K562 (cell line): ENCODE measurements around the gene PLPPR1. TPM values are rescaled to one million over a fixed set of nuclear protein-coding genes. Genes with fewer than 3 reads are reported as not detected.

Experiments used
- ATAC-seq: fragments of 200-7000 bp; cut with Tn5 transposase; 3 replicates; pipeline ENCODE4 v1.9.1; 2020; ENCODE audit warnings: moderate library complexity
- BruUV-seq: library from RNA; stranded (reverse); fragments of 400-500 nt; replicated peaks from 2 replicates; lab custom pipeline; 2021; lab: Mats Ljungman, UMichigan
- CTCF ChIA-PET: fragments of 300-600 bp; formaldehyde crosslinking; extraction: SDS; loops from one replicate; lab custom pipeline; 2021; ENCODE audit warnings: low intra/inter-chr PET ratio; lab: Yijun Ruan, JAX
- POLR2A ChIA-PET: fragments of 300-600, 350-650 bp; sonication (Branson Sonifier 250); formaldehyde crosslinking; extraction: SDS; loops from one replicate; lab custom pipeline; 2021; ENCODE audit warnings: antibody characterized with exemption, inconsistent platforms; lab: Yijun Ruan, JAX
- DNase-seq, 4 experiments: peaks; one replicate each; pipeline versions ENCODE4 v3.0.0 to v3.0.0-alpha.2; 2011 to 2018; ENCODE audit warnings: low spot score in 3 of 4, mixed read lengths in 3 of 4; ENCODE audit errors: extremely low read depth in 1 of 4
- FAIRE-seq: peaks from 2 replicates; lab custom pipeline; 2011; peaks lifted over from hg19 to GRCh38; lab: Jason Lieb, UNC
- H2AFZ ChIP-seq: 2 replicates; pipeline ENCODE4 v1.6.0; 2011; ENCODE audit warnings: low read depth, low read length, control low read depth, inconsistent platforms
- H3K27ac ChIP-seq: fragments of 200-600 bp; 3 replicates; pipeline ENCODE4 v1.8.0; 2011; ENCODE audit warnings: low read depth, mild to moderate bottlenecking, control low read depth, inconsistent platforms, low read length, moderate library complexity, mixed read lengths; ENCODE audit errors: extremely low read depth
- H3K27me3 ChIP-seq, 2 experiments: fragments of 300-600 bp in 1 of 2; 2 replicates in 1 of 2; 3 replicates in 1 of 2; pipeline versions ENCODE4 v1.6.0 to v1.8.0; 2011; ENCODE audit warnings: inconsistent platforms in 2 of 2, low read length in 2 of 2, mild to moderate bottlenecking in 1 of 2, mixed read lengths in 1 of 2, moderate library complexity in 1 of 2; ENCODE audit not compliant: control insufficient read depth in 2 of 2, insufficient read depth in 2 of 2
- H3K36me3 ChIP-seq: fragments of 300-600 bp; 3 replicates; pipeline ENCODE4 v1.8.0; 2011; ENCODE audit warnings: mild to moderate bottlenecking, low read length, inconsistent platforms; ENCODE audit not compliant: control insufficient read depth, insufficient read depth
- H3K4me1 ChIP-seq, 2 experiments: fragments of 200-600 bp in 1 of 2; replicated peaks in 1 of 2; 2 replicates in 1 of 2; 3 replicates in 1 of 2; pipeline versions ENCODE4 v1.5.1 to v1.8.0; 2011; ENCODE audit warnings: inconsistent platforms in 2 of 2, low read length in 2 of 2, mild to moderate bottlenecking in 1 of 2, mixed read lengths in 1 of 2, moderate library complexity in 1 of 2; ENCODE audit not compliant: control insufficient read depth in 2 of 2, insufficient read depth in 2 of 2
- H3K4me2 ChIP-seq: 2 replicates; pipeline ENCODE4 v1.6.1; 2011; ENCODE audit warnings: low read length, control low read depth, inconsistent platforms, mixed read lengths; ENCODE audit not compliant: insufficient read depth
- H3K4me3 ChIP-seq: fragments of 200-600 bp; sonication (generic), shearing (Covaris generic); 2 replicates; pipeline ENCODE4 v1.5.1; 2016; ENCODE audit warnings: control low read depth, inconsistent platforms
- H3K79me2 ChIP-seq: fragments of 200-600 bp; 3 replicates; pipeline ENCODE4 v1.8.0; 2011; ENCODE audit warnings: low read length, inconsistent platforms; ENCODE audit not compliant: control insufficient read depth, insufficient read depth
- H3K9ac ChIP-seq, 2 experiments: 2 replicates each; pipeline versions ENCODE4 v1.6.0 to v1.6.1; 2011; ENCODE audit warnings: low read depth in 2 of 2, low read length in 2 of 2, control low read depth in 1 of 2, inconsistent platforms in 1 of 2, mild to moderate bottlenecking in 1 of 2, mixed read lengths in 1 of 2; ENCODE audit not compliant: insufficient read depth in 1 of 2
- H3K9me1 ChIP-seq: one replicate; pipeline ENCODE4 v1.6.0; 2011; ENCODE audit warnings: inconsistent platforms, mild to moderate bottlenecking, low read length, moderate library complexity; ENCODE audit not compliant: control insufficient read depth, insufficient read depth
- H3K9me3 ChIP-seq: replicated peaks from 2 replicates; pipeline ENCODE4 v1.5.1; 2011; ENCODE audit warnings: low read depth, low read length, inconsistent platforms; ENCODE audit not compliant: control insufficient read depth, insufficient read depth
- H4K20me1 ChIP-seq: replicated peaks from 2 replicates; pipeline ENCODE4 v1.6.1; 2011; ENCODE audit warnings: low read length, inconsistent platforms, mixed read lengths; ENCODE audit not compliant: control insufficient read depth, insufficient read depth
- EWSR1 ChIP-seq: fragments of 450-650 bp; IDR thresholded peaks from 2 replicates; pipeline ENCODE4 v1.6.1; 2018; ENCODE audit warnings: borderline replicate concordance, mild to moderate bottlenecking, low read depth, moderate library complexity; ENCODE audit not compliant: partially characterized antibody
- NR3C1 ChIP-seq: sonication (generic); formaldehyde crosslinking; IDR thresholded peaks from 2 replicates; pipeline ENCODE4 v1.8.1; 2022; ENCODE audit warnings: missing genetic modification reagents
- PTTG1 ChIP-seq: fragments of 450-650 bp; IDR thresholded peaks from 2 replicates; pipeline ENCODE4 v1.6.1; 2016; ENCODE audit warnings: low read depth, mild to moderate bottlenecking, missing genetic modification characterization, missing compliant biosample characterization
- SIN3B ChIP-seq: fragments of 450-650 bp; IDR thresholded peaks from 2 replicates; pipeline ENCODE4 v1.6.1; 2017; ENCODE audit warnings: low read depth, mild to moderate bottlenecking, moderate library complexity
- ZNF830 ChIP-seq: fragments of 250-450 bp; sonication (Bioruptor Pico); IDR thresholded peaks from 2 replicates; pipeline ENCODE4 v1.5.0; 2021; ENCODE audit warnings: mild to moderate bottlenecking
- WGBS: fragments of 100-300 bp; shearing (Covaris generic); methylation state at CpG from one replicate; pipeline ENCODE4 v1.1.6; 2016; ENCODE audit warnings: low coverage, mixed read lengths; ENCODE audit not compliant: insufficient coverage; ENCODE audit errors: missing lambda C conversion rate; 5-methylcytosine and 5-hydroxymethylcytosine counted together
- in situ Hi-C: fragments of 300-500 bp; cut with MboI; formaldehyde crosslinking; loops from 4 replicates; pipeline ENCODE4 v1.15.0; 2018; ENCODE audit warnings: inconsistent platforms, mixed read lengths
- intact Hi-C: fragments of 100-400 bp; cut with micrococcal nuclease; formaldehyde crosslinking; loops from 2 replicates; pipeline ENCODE4 v1.14.2; 2022
- polyA plus RNA-seq, 8 experiments: library from polyadenylated mRNA; depleted of rRNA in 4 of 8; stranded (reverse) in 5 of 8; unstranded in 3 of 8; fragments of >200 nt; fragmentation: Nextera tagmentation in 2 of 8; fragmentation: Illumina TruSeq in 1 of 8; extraction: Ambion mirVana in 2 of 8; extraction: Trizol in 1 of 8; gene quantifications; 2 replicates each; pipeline versions ENCODE4 v1.2.1 to v1.2.3, GENCODE V29; 2011 to 2014; ENCODE audit warnings: inconsistent platforms in 1 of 8, missing spikeins in 1 of 8
- total RNA-seq, 7 experiments: library from RNA; depleted of rRNA in 6 of 7; stranded (reverse); fragments of >200 nt in 6 of 7; fragmentation: Illumina TruSeq in 2 of 7; extraction: Trizol in 2 of 7; gene quantifications; 2 replicates each; pipeline versions ENCODE4 v1.2.1 to v1.2.3, GENCODE V29; 2011 to 2021; ENCODE audit warnings: low replicate concordance in 1 of 7
- TF ChIP-seq, protein P1 (sequence below): fragments of 250-450 bp; sonication (Bioruptor Pico); IDR thresholded peaks from 2 replicates; pipeline ENCODE4 v1.8.0; 2022; ENCODE audit warnings: inconsistent platforms, mild to moderate bottlenecking, moderate library complexity, borderline replicate concordance
- TF ChIP-seq, protein P2 (sequence below): sonication (generic); formaldehyde crosslinking; IDR thresholded peaks from 2 replicates; pipeline ENCODE4 v1.8.1; 2023; ENCODE audit warnings: mild to moderate bottlenecking, missing genetic modification reagents
- TF ChIP-seq, protein P3 (sequence below): fragments of 450-650 bp; IDR thresholded peaks from 2 replicates; pipeline ENCODE4 v1.6.1; 2016; ENCODE audit warnings: missing biosample characterization, missing genetic modification characterization
- TF ChIP-seq, protein P4 (sequence below): sonication (generic); formaldehyde crosslinking; IDR thresholded peaks from 2 replicates; pipeline ENCODE4 v1.8.0; 2022; ENCODE audit warnings: missing genetic modification reagents, mild to moderate bottlenecking, moderate library complexity, borderline replicate concordance

PLPPR1 gene
- total and polyA plus RNA-seq, 9 of the 15 experiments (the other 6 are each of a cell fraction or from before 2014, with no cell fraction given) = not detected

DNA sequence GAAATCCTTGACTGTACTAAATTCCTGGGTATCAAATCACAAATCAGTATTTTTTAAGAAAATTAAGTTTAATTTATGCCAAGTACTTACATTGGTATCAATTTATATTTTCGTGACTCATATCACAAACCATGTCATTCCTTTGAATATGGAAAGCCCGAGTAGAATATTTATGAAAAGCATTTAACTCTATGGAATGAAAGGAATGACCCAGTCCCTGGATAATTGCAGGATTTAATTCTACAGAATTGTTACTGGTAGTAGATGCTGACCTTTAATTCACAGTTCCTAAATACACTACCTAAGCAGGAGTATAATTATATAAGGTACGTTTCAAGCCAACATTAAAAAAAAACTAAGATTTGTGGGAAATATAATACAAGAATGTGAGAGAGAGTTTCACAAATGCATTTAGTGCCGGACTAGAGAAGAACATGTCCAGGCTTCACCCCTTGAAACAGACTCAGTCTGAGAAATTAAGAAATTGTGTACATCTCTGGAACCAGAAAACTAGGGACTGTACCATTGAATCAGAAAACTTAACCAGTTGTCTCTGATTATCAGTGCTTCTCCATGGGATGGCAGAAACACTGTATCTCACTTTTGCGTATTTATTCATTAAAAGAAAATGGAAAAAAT lies 28.5 kb upstream of the PLPPR1 start:
- Histone ChIP-seq H3K79me2 (no peaks in the 10 kb centered on the region), H3K4me1 (no peaks in the 10 kb centered on the region), H2AFZ (no peak overlapping the region), H4K20me1 (no peaks in the 10 kb centered on the region), H3K27ac (no peak overlapping the region), H3K9me3 (no peaks in the 10 kb centered on the region), H3K4me2 (no peak overlapping the region), H3K27me3 (no peaks in the 10 kb centered on the region), H3K9ac (no peak overlapping the region), H3K36me3 (no peaks in the 10 kb centered on the region), H3K9me1 (no peaks in the 10 kb centered on the region), H3K4me3 (no peak overlapping the region)
- in situ Hi-C loops = no loop called here
- no peak for DNase-seq
- BruUV-seq = no TSS peak
- no peak for FAIRE-seq
- ChIA-PET POLR2A (no interaction called here), CTCF (no interaction called here)
- no peak for ATAC-seq
- TF ChIP-seq ZNF830 (CRISPR knock-in tag) = no peak
- TF ChIP-seq, protein P1, sequence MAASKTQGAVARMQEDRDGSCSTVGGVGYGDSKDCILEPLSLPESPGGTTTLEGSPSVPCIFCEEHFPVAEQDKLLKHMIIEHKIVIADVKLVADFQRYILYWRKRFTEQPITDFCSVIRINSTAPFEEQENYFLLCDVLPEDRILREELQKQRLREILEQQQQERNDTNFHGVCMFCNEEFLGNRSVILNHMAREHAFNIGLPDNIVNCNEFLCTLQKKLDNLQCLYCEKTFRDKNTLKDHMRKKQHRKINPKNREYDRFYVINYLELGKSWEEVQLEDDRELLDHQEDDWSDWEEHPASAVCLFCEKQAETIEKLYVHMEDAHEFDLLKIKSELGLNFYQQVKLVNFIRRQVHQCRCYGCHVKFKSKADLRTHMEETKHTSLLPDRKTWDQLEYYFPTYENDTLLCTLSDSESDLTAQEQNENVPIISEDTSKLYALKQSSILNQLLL (CRISPR knock-in tag) = no peak
- TF ChIP-seq PTTG1 (tag) = no peak
- TF ChIP-seq, protein P2, sequence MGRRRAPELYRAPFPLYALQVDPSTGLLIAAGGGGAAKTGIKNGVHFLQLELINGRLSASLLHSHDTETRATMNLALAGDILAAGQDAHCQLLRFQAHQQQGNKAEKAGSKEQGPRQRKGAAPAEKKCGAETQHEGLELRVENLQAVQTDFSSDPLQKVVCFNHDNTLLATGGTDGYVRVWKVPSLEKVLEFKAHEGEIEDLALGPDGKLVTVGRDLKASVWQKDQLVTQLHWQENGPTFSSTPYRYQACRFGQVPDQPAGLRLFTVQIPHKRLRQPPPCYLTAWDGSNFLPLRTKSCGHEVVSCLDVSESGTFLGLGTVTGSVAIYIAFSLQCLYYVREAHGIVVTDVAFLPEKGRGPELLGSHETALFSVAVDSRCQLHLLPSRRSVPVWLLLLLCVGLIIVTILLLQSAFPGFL = no peak
- TF ChIP-seq NR3C1 (CRISPR knock-in tag) = no peak
- TF ChIP-seq, protein P3, sequence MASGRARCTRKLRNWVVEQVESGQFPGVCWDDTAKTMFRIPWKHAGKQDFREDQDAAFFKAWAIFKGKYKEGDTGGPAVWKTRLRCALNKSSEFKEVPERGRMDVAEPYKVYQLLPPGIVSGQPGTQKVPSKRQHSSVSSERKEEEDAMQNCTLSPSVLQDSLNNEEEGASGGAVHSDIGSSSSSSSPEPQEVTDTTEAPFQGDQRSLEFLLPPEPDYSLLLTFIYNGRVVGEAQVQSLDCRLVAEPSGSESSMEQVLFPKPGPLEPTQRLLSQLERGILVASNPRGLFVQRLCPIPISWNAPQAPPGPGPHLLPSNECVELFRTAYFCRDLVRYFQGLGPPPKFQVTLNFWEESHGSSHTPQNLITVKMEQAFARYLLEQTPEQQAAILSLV (tag) = no peak
- no peak for TF ChIP-seq EWSR1
- TF ChIP-seq, protein P4, sequence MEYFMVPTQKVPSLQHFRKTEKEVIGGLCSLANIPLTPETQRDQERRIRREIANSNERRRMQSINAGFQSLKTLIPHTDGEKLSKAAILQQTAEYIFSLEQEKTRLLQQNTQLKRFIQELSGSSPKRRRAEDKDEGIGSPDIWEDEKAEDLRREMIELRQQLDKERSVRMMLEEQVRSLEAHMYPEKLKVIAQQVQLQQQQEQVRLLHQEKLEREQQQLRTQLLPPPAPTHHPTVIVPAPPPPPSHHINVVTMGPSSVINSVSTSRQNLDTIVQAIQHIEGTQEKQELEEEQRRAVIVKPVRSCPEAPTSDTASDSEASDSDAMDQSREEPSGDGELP (CRISPR knock-in tag) = no peak
- TF ChIP-seq SIN3B = no peak
- 1% methylated on average over 5 of the region's 5 CpGs for whole genome bisulfite sequencing
- intact Hi-C loops = no loop called here
